Epithelial cell of proximal tubule (primary cell): ENCODE results near the gene GAGE10. TPM values are rescaled to one million over a fixed set of nuclear protein-coding genes. Genes with fewer than 3 reads are reported as not detected.
"Not testable (repeated sequence)": the region's sequence is repeated elsewhere in the genome, so short reads cannot be mapped to it uniquely, and the experiment has no call there.

Source experiments
- DNase-seq: peaks from one replicate; pipeline ENCODE4 v3.0.0-alpha.2; 2011; ENCODE audit warnings: low read depth
- H3K4me3 ChIP-seq: 2 replicates; pipeline ENCODE4 v1.5.1; 2011; ENCODE audit warnings: low read depth, mild to moderate bottlenecking, low read length
- CTCF ChIP-seq: conservative IDR thresholded peaks from 2 replicates; pipeline ENCODE4 v1.5.1; 2012; ENCODE audit warnings: low read depth, mild to moderate bottlenecking, low read length
- total RNA-seq: library from RNA; depleted of rRNA; stranded (reverse); fragments of >200 nt; gene quantifications from 2 replicates; pipeline ENCODE4 v1.2.3, GENCODE V29; 2015

Gene GAGE10
- total RNA-seq, 1 donor from 2014 or later, result not detected

GRCh38 chrX:49286581-49286980 lies 16.9 kb upstream of the GAGE10 start:
- DNase-seq, result no peak
- H3K4me3 ChIP-seq, result no peak overlapping the region
- no peak for TF ChIP-seq CTCF

- no peak for DNase-seq
- no peak for TF ChIP-seq CTCF
These were observed 15.8 kb upstream of the GAGE10 start for GRCh38 chrX:49287665-49288064.

GRCh38 chrX:49290215-49290614 lies 13.2 kb upstream of the GAGE10 start:
- DNase-seq, result no peak
- TF ChIP-seq CTCF, result no peak
- H3K4me3 ChIP-seq, result no peak overlapping the region

More at GRCh38 chrX:49287665-49288064, 15.8 kb upstream of the GAGE10 start:
- H3K4me3 ChIP-seq, result no peak overlapping the region

GRCh38 chrX:49291615-49292337 lies 11.7 kb upstream of the GAGE10 start:
- DNase-seq, result no peak
- TF ChIP-seq CTCF, result peak; percentile 61
- no peak overlapping the region for H3K4me3 ChIP-seq

- no peak overlapping the region for H3K4me3 ChIP-seq
- TF ChIP-seq CTCF, result no peak
- DNase-seq, result no peak
These were observed 10.8 kb upstream of the GAGE10 start for GRCh38 chrX:49292400-49293362.

- DNase-seq, H3K4me3 ChIP-seq: not testable (repeated sequence)
These were observed 4.2 kb upstream of the GAGE10 start for GRCh38 chrX:49299293-49299692.

GRCh38 chrX:49300703-49301102 lies 2.7 kb upstream of the GAGE10 start:
- no peak for TF ChIP-seq CTCF
- no peak overlapping the region for H3K4me3 ChIP-seq
- no peak for DNase-seq

- not testable (repeated sequence) for DNase-seq, H3K4me3 ChIP-seq
These were observed 4.3 kb downstream of the GAGE10 start for GRCh38 chrX:49307775-49308174.
